Trophoblast cell (in vitro differentiated cells and primary cell): ENCODE measurements around the gene PPP4C.

Experiments
- DNase-seq, 2 donors: peaks; one replicate each; pipeline ENCODE4 v3.0.0-alpha.2; 2016
- H2AFZ ChIP-seq: 2 replicates; pipeline ENCODE4 v1.6.1; 2013; ENCODE audit warnings: low read length, moderate library complexity, mild to moderate bottlenecking; ENCODE audit not compliant: insufficient read depth, poor library complexity
- H2AK5ac ChIP-seq: 2 replicates; pipeline ENCODE4 v1.6.1; 2013; ENCODE audit warnings: mild to moderate bottlenecking, low read length
- H2BK120ac ChIP-seq: 2 replicates; pipeline ENCODE4 v1.6.1; 2013; ENCODE audit warnings: low read length, mild to moderate bottlenecking, moderate library complexity; ENCODE audit not compliant: insufficient read depth, poor library complexity
- H2BK12ac ChIP-seq: 2 replicates; pipeline ENCODE4 v1.6.1; 2013; ENCODE audit warnings: mild to moderate bottlenecking, low read length, moderate library complexity
- H2BK5ac ChIP-seq: 2 replicates; pipeline ENCODE4 v1.6.1; 2013; ENCODE audit warnings: low read length, low read depth, moderate library complexity, mild to moderate bottlenecking; ENCODE audit not compliant: poor library complexity
- H3K14ac ChIP-seq: 2 replicates; pipeline ENCODE4 v1.6.1; 2013; ENCODE audit warnings: mild to moderate bottlenecking, low read length
- H3K18ac ChIP-seq: 2 replicates; pipeline ENCODE4 v1.6.1; 2013; ENCODE audit warnings: mild to moderate bottlenecking, low read length
- H3K23ac ChIP-seq: 2 replicates; pipeline ENCODE4 v1.6.1; 2013; ENCODE audit warnings: low read length
- H3K27ac ChIP-seq: 2 replicates; pipeline ENCODE4 v1.5.1; 2013; ENCODE audit warnings: low read depth, mild to moderate bottlenecking, inconsistent platforms, low read length, moderate library complexity
- H3K27me3 ChIP-seq: 2 replicates; pipeline ENCODE4 v1.6.1; 2013; ENCODE audit warnings: inconsistent platforms, mild to moderate bottlenecking, low read length, moderate library complexity; ENCODE audit not compliant: insufficient read depth
- H3K36me3 ChIP-seq, 2 experiments: 1 replicate in 1 of 2; 2 replicates in 1 of 2; pipeline ENCODE4 v1.6.1; 2013; ENCODE audit warnings: low read length in 2 of 2, mild to moderate bottlenecking in 2 of 2, moderate library complexity in 1 of 2; ENCODE audit not compliant: insufficient read depth in 2 of 2, control insufficient read depth in 1 of 2
- H3K4ac ChIP-seq: 2 replicates; pipeline ENCODE4 v1.6.1; 2013; ENCODE audit warnings: low read depth, mild to moderate bottlenecking, low read length, moderate library complexity
- H3K4me1 ChIP-seq, 2 experiments: 1 replicate in 1 of 2; 2 replicates in 1 of 2; pipeline ENCODE4 v1.6.1; 2013; ENCODE audit warnings: low read length in 2 of 2, mild to moderate bottlenecking in 2 of 2, moderate library complexity in 1 of 2; ENCODE audit not compliant: insufficient read depth in 2 of 2, control insufficient read depth in 1 of 2
- H3K4me2 ChIP-seq: 2 replicates; pipeline ENCODE4 v1.6.1; 2013; ENCODE audit warnings: inconsistent platforms, mild to moderate bottlenecking, low read length, moderate library complexity
- H3K4me3 ChIP-seq: 2 replicates; pipeline ENCODE4 v1.5.1; 2013; ENCODE audit warnings: mild to moderate bottlenecking, low read depth, low read length, inconsistent platforms
- H3K79me1 ChIP-seq: one replicate; pipeline ENCODE4 v1.6.1; 2013; ENCODE audit warnings: low read length
- H3K79me2 ChIP-seq: 2 replicates; pipeline ENCODE4 v1.6.1; 2013; ENCODE audit warnings: low read length, mild to moderate bottlenecking; ENCODE audit not compliant: control insufficient read depth, insufficient read depth, poor library complexity
- H3K9ac ChIP-seq: 2 replicates; pipeline ENCODE4 v1.6.1; 2013; ENCODE audit warnings: mild to moderate bottlenecking, low read length
- H3K9me3 ChIP-seq: 2 replicates; pipeline ENCODE4 v1.6.1; 2013; ENCODE audit warnings: low read depth, mild to moderate bottlenecking, control low read depth, inconsistent platforms, low read length; ENCODE audit not compliant: insufficient read depth
- H4K12ac ChIP-seq: 2 replicates; pipeline ENCODE4 v1.6.1; 2013; ENCODE audit warnings: low read depth, mild to moderate bottlenecking, low read length, moderate library complexity
- H4K8ac ChIP-seq: 2 replicates; pipeline ENCODE4 v1.6.1; 2013; ENCODE audit warnings: low read depth, mild to moderate bottlenecking, low read length, moderate library complexity
- H4K91ac ChIP-seq: one replicate; pipeline ENCODE4 v1.6.1; 2013; ENCODE audit warnings: low read depth, mild to moderate bottlenecking, low read length, moderate library complexity
- WGBS: extraction: QIAGEN DNeasy Blood & Tissue Kit; methylation state at CpG from one replicate; pipeline ENCODE4 v1.1.7; 2013; ENCODE audit warnings: missing lambda C conversion rate; ENCODE audit not compliant: insufficient read length, insufficient coverage; ENCODE audit errors: extremely low coverage; 5-methylcytosine and 5-hydroxymethylcytosine counted together

PPP4C gene

GRCh38 chr16:30131869-30132475 is 56.2 kb downstream of the PPP4C start:
- no peak overlapping the region for H3K27ac ChIP-seq
- H3K4me2 ChIP-seq: no peak overlapping the region
- no peaks in the 10 kb centered on the region for H3K4me1 ChIP-seq
- H3K14ac ChIP-seq: no peak overlapping the region
- H4K91ac ChIP-seq: no peak overlapping the region
- no CpG with 5 or more reads among the region's 4 CpGs for WGBS
- H3K4me3 ChIP-seq: no peak overlapping the region
- H3K79me2 ChIP-seq: no peaks in the 10 kb centered on the region
- no peak overlapping the region for H3K18ac ChIP-seq
- no peak overlapping the region for H3K9ac ChIP-seq
- H2AK5ac ChIP-seq: no peak overlapping the region
- H2AFZ ChIP-seq: no peak overlapping the region
- no peaks in the 10 kb centered on the region for H3K79me1 ChIP-seq
- no peak overlapping the region for H4K8ac ChIP-seq
- H3K9me3 ChIP-seq: no peaks in the 10 kb centered on the region
- no peak overlapping the region for H3K4ac ChIP-seq
- no peak overlapping the region for H2BK12ac ChIP-seq
- no peak overlapping the region for H4K12ac ChIP-seq
- no peaks in the 10 kb centered on the region for H3K36me3 ChIP-seq
- no peak overlapping the region for H2BK5ac ChIP-seq
- H3K23ac ChIP-seq: no peak overlapping the region
- H2BK120ac ChIP-seq: no peak overlapping the region
- DNase-seq: no peak
- no peaks in the 10 kb centered on the region for H3K27me3 ChIP-seq

- DNase-seq: no peak
- Histone ChIP-seq H2BK12ac (no peak overlapping the region), H3K4me1 (no peaks in the 10 kb centered on the region), H3K27ac (no peak overlapping the region), H3K4ac (no peak overlapping the region), H3K79me2 (no peaks in the 10 kb centered on the region), H3K18ac (no peak overlapping the region), H3K9ac (no peak overlapping the region), H3K36me3 (no peaks in the 10 kb centered on the region), H2BK5ac (no peak overlapping the region), H2AFZ (no peak overlapping the region), H3K4me2 (no peak overlapping the region), H4K12ac (no peak overlapping the region), H3K23ac (no peak overlapping the region), H3K9me3 (no peaks in the 10 kb centered on the region), H2BK120ac (no peak overlapping the region), H3K14ac (no peak overlapping the region), H2AK5ac (no peak overlapping the region), H4K91ac (no peak overlapping the region), H3K27me3 (no peaks in the 10 kb centered on the region), H4K8ac (no peak overlapping the region), H3K79me1 (no peaks in the 10 kb centered on the region), H3K4me3 (no peak overlapping the region)
- WGBS: no CpG with 5 or more reads among the region's 3 CpGs
Measured at GRCh38 chr16:30132591-30132990, 56.8 kb downstream of the PPP4C start.
